HG02973 (cell line): ENCODE results near the gene ERCC1.
A peak's percentile ranks its signal among the peaks of the same experiment; 100 is the strongest.

Source experiments
- ATAC-seq: cut with Tn5 transposase; IDR thresholded peaks from one replicate; pipeline ENCODE4 v1.9.1; 2021; ENCODE audit warnings: moderate library complexity; ENCODE audit not compliant: unreplicated experiment

ERCC1 gene

DNA sequence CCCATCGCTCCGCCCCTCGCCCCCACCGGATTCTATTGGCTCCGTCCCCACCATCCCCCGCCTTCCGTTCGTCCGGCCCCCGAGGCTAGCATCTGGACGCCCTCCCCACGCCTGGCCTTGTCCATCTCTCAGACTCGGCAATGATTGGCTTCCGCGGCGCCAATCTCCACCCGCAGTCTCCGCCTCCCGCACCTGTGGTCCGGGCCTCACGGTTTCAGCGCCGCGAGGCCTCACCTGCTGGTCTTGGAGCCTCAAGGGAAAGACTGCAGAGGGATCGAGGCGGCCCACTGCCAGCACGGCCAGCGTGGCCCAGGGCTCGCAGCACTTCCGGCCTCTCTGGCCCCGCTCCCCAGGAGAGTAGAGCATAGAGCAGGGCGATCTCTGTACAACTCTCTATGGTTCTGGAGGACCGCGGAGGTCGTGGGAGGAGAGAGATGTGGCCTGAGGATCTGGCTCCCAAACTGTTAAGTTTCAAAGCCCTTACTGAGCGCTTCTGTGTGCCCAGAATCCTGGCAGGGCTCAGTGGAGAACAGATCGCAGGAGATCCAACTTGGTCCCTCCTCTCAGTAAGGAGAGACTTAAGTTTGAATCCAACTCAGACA, at the start of gene ERCC1:
ERCC1 (minus strand) TSS at position 329 of the 602 bp plus-strand sequence. CDS start 543 bp downstream, outside the sequence.
- ATAC-seq, result peak; percentile 55

DNA sequence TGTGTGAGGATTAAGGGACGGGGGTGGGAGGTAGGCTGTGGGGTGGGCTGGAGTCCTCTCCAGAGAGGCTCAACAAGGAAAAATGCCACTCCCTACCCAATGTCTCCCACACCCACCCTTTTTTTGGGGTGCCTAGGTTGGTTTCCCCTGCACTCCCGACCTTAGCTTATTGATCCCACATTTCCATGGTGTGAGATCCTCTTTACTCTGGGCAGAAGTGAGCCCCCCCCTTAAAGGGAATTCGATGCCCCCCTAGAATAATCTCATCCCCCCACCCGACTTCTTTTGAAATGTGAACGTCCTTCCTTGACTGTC, 49.6 kb upstream of the ERCC1 start:
- ATAC-seq, result no peak

DNA sequence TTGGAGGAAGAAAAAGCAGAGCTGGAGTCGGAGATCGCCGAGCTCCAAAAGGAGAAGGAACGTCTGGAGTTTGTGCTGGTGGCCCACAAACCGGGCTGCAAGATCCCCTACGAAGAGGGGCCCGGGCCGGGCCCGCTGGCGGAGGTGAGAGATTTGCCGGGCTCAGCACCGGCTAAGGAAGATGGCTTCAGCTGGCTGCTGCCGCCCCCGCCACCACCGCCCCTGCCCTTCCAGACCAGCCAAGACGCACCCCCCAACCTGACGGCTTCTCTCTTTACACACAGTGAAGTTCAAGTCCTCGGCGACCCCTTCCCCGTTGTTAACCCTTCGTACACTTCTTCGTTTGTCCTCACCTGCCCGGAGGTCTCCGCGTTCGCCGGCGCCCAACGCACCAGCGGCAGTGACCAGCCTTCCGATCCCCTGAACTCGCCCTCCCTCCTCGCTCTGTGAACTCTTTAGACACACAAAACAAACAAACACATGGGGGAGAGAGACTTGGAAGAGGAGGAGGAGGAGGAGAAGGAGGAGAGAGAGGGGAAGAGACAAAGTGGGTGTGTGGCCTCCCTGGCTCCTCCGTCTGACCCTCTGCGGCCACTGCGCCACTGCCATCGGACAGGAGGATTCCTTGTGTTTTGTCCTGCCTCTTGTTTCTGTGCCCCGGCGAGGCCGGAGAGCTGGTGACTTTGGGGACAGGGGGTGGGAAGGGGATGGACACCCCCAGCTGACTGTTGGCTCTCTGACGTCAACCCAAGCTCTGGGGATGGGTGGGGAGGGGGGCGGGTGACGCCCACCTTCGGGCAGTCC, 49.0 kb upstream of the ERCC1 start:
- ATAC-seq, result no peak

DNA sequence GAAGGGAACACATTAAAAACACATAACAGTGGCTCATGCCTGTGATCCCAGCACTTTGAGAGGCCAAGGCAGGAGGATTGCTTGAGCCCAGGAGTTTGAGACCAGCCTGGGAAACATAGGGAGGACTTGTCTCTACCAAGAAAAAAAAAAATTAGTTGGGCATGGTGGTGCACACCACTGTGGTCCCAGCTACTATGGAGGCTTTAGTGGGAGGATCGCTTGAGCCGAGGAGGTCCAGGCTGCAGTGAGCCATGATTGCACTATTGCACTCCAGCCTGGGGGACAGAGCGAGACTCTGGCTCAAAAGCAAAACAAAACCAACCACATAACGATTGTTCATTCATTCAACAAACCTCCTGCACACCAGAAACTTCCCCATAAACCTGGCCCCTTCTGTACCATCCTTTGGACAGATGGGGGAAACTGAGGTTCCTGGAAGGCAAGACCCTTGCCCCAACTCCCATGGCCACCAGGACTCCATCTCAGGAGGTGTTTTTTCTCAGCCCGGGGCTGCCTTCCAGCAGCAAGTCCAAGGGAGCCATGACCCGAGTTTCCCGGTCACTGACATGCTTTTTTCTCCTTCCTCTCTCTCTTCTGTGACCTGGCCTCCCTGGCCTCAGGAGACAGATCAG, 48.3 kb upstream of the ERCC1 start:
- ATAC-seq, result no peak

- ATAC-seq, result no peak
These were observed 47.6 kb upstream of the ERCC1 start for GRCh38 chr19:45471111-45471930.

DNA sequence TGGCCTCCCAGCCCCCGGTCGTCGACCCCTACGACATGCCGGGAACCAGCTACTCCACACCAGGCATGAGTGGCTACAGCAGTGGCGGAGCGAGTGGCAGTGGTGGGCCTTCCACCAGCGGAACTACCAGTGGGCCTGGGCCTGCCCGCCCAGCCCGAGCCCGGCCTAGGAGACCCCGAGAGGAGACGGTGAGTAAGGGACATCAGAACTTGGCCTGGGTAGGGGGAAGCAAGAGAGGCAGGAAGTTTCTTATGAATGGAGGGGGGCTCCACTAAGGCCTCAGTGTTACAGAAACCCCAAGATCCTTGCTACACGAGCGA, 47.0 kb upstream of the ERCC1 start:
- ATAC-seq, result no peak

DNA sequence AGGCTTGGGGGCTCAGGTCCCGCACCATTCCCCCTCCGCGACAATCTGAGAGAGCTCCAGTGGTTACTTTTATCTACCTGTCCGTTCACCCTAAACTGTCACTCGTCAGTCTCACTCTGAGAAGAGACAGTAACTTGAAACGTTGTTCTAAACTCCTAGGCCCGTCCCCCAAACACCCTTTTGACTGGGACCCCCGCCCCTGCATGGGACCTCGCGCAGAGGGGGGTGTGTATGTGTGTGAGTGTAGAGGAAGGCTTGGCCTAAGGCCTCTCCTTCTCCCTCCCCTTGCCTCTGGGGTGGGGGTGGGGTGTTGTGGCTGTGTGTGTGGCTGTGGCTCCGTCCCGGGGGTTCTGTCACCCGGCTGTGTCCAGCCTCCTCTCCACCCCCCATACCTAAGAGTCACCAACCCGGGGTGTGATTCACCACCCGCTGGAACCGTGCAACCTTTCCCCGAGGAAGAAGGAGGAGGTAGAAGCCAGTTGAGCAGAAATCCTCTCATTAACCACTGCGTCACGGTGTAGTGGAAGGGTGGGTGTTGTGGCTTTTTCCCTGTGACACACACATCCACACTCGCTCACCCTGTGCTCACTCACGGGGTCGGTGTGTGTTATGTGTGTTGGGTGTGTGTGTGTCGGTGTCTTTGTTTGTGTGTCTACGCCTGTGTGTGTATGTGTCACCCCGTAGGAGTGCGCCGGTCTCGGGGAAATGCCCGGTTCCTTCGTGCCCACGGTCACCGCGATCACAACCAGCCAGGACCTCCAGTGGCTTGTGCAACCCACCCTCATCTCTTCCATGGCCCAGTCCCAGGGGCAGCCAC, 46.4 kb upstream of the ERCC1 start:
- ATAC-seq, result no peak

DNA sequence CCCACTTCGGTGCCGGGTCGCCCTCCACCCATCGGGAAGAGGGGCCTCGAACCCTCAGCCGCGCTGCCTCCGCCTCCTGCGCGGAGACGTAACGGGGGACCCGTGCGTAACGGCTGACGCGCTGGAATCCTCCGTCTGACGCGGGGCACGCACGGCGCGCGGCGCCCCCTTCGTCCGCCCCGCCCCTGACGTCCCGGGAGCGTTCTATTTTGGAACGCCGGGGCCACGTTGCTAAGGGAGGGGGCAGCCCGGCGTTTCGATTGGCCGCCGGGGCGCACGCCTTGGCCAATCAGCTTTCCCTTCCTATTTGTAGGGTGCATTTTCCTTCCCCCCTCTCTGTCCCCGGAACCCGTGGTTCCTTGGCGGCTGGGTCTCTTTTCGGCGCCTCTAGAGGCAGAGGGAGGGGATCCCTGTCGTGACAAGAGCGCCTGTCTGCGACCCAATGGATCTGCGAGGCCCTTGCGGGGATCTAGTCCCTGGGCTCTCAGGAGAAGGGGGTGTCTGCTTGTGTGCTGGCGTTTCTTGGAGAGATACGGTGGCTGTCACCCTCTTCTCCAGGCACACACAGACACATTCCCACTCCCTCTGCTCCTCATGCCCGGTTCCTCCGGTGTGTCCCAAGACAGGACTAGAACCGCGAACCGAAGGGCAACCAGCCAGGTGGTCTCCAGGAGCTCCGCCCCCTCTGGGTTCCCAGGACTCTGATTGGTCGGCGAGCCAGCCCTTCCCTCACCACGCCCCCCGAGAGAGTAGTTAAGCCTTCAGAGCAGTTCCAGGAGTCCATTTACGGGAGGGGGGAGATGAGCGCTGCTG, 45.6 kb upstream of the ERCC1 start:
- peak; percentile 50 for ATAC-seq

DNA sequence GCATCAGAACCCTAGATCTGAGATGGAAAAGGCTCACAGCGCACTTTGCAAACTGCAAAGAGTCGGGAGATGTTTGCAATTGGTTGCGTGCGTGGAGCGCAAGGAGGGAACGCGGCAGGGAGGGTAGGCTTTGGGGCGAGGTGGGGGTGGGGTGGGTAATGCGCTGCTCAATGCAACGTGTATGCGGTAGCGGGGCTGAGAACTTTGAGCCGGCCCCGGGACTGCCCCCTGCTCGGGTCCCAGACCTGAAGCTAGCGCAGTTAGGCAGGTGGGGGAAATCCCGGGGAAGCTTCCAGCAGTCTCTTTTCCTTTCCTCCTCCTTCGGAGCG, 45.0 kb upstream of the ERCC1 start:
- ATAC-seq, result peak; percentile 28

DNA sequence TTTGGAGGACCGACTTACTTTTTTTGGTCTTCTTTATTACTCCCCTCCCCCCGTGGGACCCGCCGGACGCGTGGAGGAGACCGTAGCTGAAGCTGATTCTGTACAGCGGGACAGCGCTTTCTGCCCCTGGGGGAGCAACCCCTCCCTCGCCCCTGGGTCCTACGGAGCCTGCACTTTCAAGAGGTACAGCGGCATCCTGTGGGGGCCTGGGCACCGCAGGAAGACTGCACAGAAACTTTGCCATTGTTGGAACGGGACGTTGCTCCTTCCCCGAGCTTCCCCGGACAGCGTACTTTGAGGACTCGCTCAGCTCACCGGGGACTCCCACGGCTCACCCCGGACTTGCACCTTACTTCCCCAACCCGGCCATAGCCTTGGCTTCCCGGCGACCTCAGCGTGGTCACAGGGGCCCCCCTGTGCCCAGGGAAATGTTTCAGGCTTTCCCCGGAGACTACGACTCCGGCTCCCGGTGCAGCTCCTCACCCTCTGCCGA, 44.5 kb upstream of the ERCC1 start:
- ATAC-seq, result no peak

DNA sequence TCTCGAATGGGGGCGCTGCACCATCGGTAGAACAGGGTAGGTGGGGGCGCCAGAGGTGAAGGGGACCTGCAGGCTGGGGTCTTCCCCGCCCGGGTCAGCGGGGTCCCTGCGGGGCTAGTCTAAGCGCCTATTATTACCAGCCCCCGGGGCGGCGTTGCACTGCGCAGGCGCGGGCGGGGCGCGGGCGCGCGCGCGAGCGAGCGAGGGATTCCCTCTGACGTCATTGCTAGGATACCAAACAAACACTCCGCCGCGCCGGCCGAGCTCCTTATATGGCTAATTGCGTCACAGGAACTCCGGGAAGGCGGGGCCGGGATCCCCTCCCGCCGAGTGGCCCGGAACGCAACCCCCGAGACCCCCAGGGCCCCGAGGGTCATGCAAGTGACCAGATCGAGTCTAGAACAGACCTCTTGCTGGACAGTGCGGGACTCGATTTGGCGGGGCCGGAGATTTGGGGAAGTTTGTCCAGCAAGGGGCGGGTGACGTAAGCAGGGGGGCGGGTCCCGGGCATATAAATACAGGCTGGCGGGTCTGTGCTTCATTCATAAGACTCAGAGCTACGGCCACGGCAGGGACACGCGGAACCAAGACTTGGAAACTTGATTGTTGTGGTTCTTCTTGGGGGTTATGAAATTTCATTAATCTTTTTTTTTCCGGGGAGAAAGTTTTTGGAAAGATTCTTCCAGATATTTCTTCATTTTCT, 43.9 kb upstream of the ERCC1 start, which contains the start of gene FOSB:
FOSB (plus strand) TSS at position 541 of the 703 bp plus-strand sequence. CDS start 591 bp downstream, outside the sequence.
- ATAC-seq, result peak; percentile 40

DNA sequence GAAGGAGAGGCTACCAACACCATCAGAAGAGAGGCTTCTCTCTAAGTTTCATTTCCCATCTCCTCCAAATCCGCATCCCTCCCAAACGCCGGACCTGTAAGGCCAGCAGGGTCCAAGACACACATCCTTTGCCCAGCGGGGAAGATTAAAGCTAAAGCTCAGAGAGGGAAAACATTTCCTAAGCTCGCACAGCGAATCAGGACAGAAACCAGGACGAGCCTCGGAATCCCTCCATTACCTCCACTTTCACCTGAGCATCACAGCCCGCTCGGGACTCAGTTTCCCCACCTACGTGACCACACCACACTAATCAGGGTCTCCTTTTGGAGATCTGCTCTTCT, 43.4 kb upstream of the ERCC1 start:
- ATAC-seq, result no peak

GRCh38 chr19:45464852-45465441, 41.2 kb upstream of the ERCC1 start:
- no peak for ATAC-seq

DNA sequence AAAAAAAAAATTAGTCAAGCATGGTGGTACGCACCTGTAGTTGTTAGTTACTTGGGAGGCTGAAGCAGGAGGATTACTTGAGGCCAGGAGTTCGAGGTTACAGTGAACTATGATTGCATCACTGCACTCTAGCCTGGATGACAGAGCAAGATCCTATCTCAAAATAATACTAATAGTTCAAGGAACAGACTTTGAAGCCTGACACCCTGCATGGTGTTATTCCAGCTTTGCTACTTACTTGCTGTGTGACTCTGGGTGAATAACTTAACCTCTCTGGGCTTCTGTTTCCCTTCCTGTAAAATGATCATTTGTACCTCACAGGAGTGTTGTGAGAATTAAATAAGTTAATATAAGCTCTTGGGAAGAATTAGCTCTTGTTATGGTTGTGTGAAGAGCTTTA, 40.6 kb upstream of the ERCC1 start:
- ATAC-seq, result no peak

DNA sequence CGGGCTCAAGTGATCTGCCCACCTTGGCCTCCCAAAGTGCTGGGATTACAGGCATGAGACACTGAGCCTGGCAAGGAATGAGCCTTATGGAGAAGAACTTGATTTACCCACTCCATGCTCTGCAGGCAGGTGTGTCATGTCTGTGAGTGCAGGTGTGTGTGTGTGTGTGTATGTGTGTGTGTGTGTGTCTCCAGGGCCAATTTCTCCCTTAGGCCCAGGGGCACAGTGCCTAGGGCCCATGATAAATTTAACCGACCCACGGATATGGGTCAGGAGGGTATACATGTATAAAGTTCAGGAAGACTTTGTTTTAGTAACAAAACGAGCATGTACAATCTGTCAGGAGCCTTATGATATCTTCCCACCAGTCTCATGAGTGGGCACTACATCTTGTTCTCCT, 39.5 kb upstream of the ERCC1 start:
- no peak for ATAC-seq

GRCh38 chr19:45462174-45462573, 38.5 kb upstream of the ERCC1 start:
- ATAC-seq, result no peak

DNA sequence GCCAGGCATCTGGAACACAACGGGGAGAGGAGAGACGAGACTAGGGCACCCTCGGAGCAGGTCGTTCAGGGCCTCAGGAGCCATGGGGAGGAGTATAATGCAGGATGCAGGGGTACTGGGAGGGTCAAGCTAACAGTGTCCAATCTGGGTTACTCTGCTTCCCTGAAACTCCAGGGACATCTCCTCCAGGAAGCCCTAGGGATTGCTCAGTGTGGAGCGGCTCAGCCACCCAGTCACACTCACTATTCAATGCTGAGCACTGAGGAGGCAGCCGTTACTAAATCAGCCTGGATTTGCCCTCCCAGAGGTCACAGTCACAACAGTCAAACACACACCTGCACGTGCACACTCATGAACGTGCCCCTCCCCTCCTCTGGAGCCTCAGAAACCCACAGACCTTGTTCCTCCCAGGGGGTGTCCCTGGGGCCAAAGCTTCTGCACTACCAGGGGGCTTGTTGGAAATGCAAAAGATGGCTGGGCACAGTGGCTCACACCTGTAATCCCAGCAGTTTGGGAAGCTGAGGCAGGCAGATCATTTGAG, 37.2 kb upstream of the ERCC1 start:
- ATAC-seq, result no peak

- ATAC-seq, result no peak
These were observed 34.1 kb upstream of the ERCC1 start for GRCh38 chr19:45457776-45458175.

DNA sequence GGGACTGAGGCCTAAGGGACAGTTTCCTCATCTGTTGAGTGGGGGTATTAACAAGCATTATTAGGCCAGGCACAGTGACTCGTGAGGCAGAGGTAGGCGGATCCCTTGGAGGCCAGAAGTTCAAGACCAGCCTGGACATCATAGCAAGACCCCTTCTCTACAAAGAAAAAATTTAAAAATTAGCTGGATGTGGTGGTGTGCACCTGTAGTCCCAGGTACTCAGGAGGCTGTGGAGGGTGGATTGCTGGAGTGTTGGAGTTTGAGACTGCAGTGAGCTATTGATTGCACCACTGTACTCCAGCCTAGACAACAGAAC, 32.7 kb upstream of the ERCC1 start:
- no peak for ATAC-seq
